CD14-positive monocyte (primary cell): ENCODE results near the gene PDCD7. TPM values are rescaled to one million over a fixed set of nuclear protein-coding genes. Genes with fewer than 3 reads are reported as not detected.
A peak's percentile ranks its signal among the peaks of the same experiment; 100 is the strongest.

Experiments
- DNase-seq, 3 donors: peaks; one replicate each; pipeline ENCODE4 v3.0.0-alpha.2; 2011 to 2022
- H2AFZ ChIP-seq: 2 replicates; pipeline ENCODE4 v1.6.0; 2012; ENCODE audit warnings: mild to moderate bottlenecking, low read depth, low read length, inconsistent platforms; ENCODE audit not compliant: insufficient read depth, poor library complexity, severe bottlenecking
- H3K27ac ChIP-seq, 2 donors: 1 replicate in 1 of 2; 2 replicates in 1 of 2; pipeline ENCODE4 v1.5.1; 2012 to 2013; ENCODE audit warnings: low read length in 2 of 2, control low read depth in 1 of 2, inconsistent platforms in 1 of 2, low read depth in 1 of 2, mild to moderate bottlenecking in 1 of 2
- H3K27me3 ChIP-seq, 2 donors: one replicate each; pipeline versions ENCODE4 v1.6.0 to v1.6.1; 2011 to 2013; ENCODE audit warnings: low read length in 2 of 2; ENCODE audit not compliant: control insufficient read depth in 2 of 2, insufficient read depth in 2 of 2
- H3K36me3 ChIP-seq, 2 donors: replicated peaks in 1 of 2; 1 replicate in 1 of 2; 2 replicates in 1 of 2; pipeline versions ENCODE4 v1.5.1 to v1.6.1; 2012 to 2013; ENCODE audit warnings: low read length in 2 of 2, control low read depth in 1 of 2, inconsistent platforms in 1 of 2, mild to moderate bottlenecking in 1 of 2; ENCODE audit not compliant: insufficient read depth in 2 of 2, control insufficient read depth in 1 of 2
- H3K4me1 ChIP-seq, 2 donors: 1 replicate in 1 of 2; 2 replicates in 1 of 2; pipeline versions ENCODE4 v1.5.1 to v1.6.1; 2012 to 2013; ENCODE audit warnings: low read length in 2 of 2, control low read depth in 1 of 2, inconsistent platforms in 1 of 2, mild to moderate bottlenecking in 1 of 2, moderate library complexity in 1 of 2; ENCODE audit not compliant: insufficient read depth in 2 of 2, control insufficient read depth in 1 of 2
- H3K4me2 ChIP-seq: replicated peaks from 2 replicates; pipeline ENCODE3; 2012; ENCODE audit warnings: low read length, moderate library complexity, mild to moderate bottlenecking; ENCODE audit not compliant: poor library complexity, severe bottlenecking; ENCODE audit errors: extremely low read depth
- H3K4me3 ChIP-seq, 3 experiments: fragments of 200-600 bp in 1 of 3; sonication (generic) in 1 of 3; replicated peaks in 1 of 3; 1 replicate in 2 of 3; 2 replicates in 1 of 3; pipeline ENCODE4 v1.5.1; 2011 to 2013; ENCODE audit warnings: low read length in 3 of 3, mild to moderate bottlenecking in 3 of 3, control low read depth in 2 of 3, low read depth in 2 of 3, inconsistent platforms in 1 of 3, moderate library complexity in 1 of 3
- H3K79me2 ChIP-seq: 2 replicates; pipeline ENCODE4 v1.6.0; 2012; ENCODE audit warnings: mild to moderate bottlenecking, control low read depth, inconsistent platforms, low read length, moderate library complexity; ENCODE audit not compliant: insufficient read depth
- H3K9ac ChIP-seq: 2 replicates; pipeline ENCODE4 v1.6.0; 2017; ENCODE audit warnings: low read length, mild to moderate bottlenecking; ENCODE audit not compliant: insufficient read depth, poor library complexity, severe bottlenecking
- H3K9me3 ChIP-seq, 2 donors: replicated peaks in 1 of 2; 1 replicate in 1 of 2; 2 replicates in 1 of 2; pipeline versions ENCODE4 v1.5.1 to v1.6.1; 2012 to 2013; ENCODE audit warnings: low read length in 2 of 2, control low read depth in 1 of 2; ENCODE audit not compliant: control insufficient read depth in 1 of 2, insufficient read depth in 1 of 2
- H4K20me1 ChIP-seq: 2 replicates; pipeline ENCODE4 v1.6.0; 2012; ENCODE audit warnings: mild to moderate bottlenecking, low read length, control low read depth, moderate library complexity; ENCODE audit not compliant: insufficient read depth
- H3K27ac Mint-ChIP-seq, 7 donors: one replicate each; pipeline ENCODE4 v1.8.0; 2020; ENCODE audit warnings: mild to moderate bottlenecking in 7 of 7, mixed read lengths in 7 of 7, moderate library complexity in 6 of 7, inconsistent platforms in 2 of 7
- H3K27me3 Mint-ChIP-seq, 3 donors: one replicate each; pipeline ENCODE4 v1.8.0; 2021 to 2022; ENCODE audit warnings: low read depth in 3 of 3, mild to moderate bottlenecking in 3 of 3, mixed read lengths in 3 of 3, moderate library complexity in 3 of 3, inconsistent platforms in 1 of 3
- H3K36me3 Mint-ChIP-seq, 2 donors: one replicate each; pipeline ENCODE4 v1.8.0; 2020; ENCODE audit warnings: mixed read lengths in 2 of 2, inconsistent platforms in 1 of 2, mild to moderate bottlenecking in 1 of 2
- H3K4me1 Mint-ChIP-seq: one replicate; pipeline ENCODE4 v1.8.0; 2020; ENCODE audit warnings: mild to moderate bottlenecking, mixed read lengths
- H3K4me3 Mint-ChIP-seq, 2 donors: one replicate each; pipeline ENCODE4 v1.8.0; 2020; ENCODE audit warnings: mild to moderate bottlenecking in 2 of 2, mixed read lengths in 2 of 2, moderate library complexity in 1 of 2
- H3K9me3 Mint-ChIP-seq, 7 donors: one replicate each; pipeline ENCODE4 v1.8.0; 2020 to 2022; ENCODE audit warnings: mixed read lengths in 7 of 7, mild to moderate bottlenecking in 6 of 7, moderate library complexity in 6 of 7, inconsistent platforms in 2 of 7
- CTCF ChIP-seq: fragments of 200-600 bp; IDR thresholded peaks from one replicate; pipeline ENCODE4 v1.8.0; 2022; ENCODE audit warnings: antibody characterized with exemption, mild to moderate bottlenecking
- whole genome bisulfite sequencing: methylation state at CpG from one replicate; pipeline ENCODE4 v1.1.5; 2013; ENCODE audit warnings: missing lambda C conversion rate; ENCODE audit not compliant: insufficient coverage; 5-methylcytosine and 5-hydroxymethylcytosine counted together
- intact Hi-C, 2 donors: fragments of 100-400 bp; cut with micrococcal nuclease; formaldehyde crosslinking; loops; one replicate each; pipeline versions ENCODE4 v1.15.0 to v1.15.1; 2023
- polyA plus RNA-seq, 3 donors: library from polyadenylated mRNA; depleted of rRNA in 1 of 3; unstranded in 2 of 3; stranded (reverse) in 1 of 3; fragments of 300-500 nt in 2 of 3; fragments of >200 nt in 1 of 3; fragmentation: Illumina TruSeq in 2 of 3; gene quantifications; 1 replicate in 2 of 3; 2 replicates in 1 of 3; pipeline ENCODE4 v1.2.3, GENCODE V29; 2012 to 2021

Gene PDCD7
- polyA plus RNA-seq, 3 donors = 3.1 to 6.9 (median 4.7) TPM

DNA sequence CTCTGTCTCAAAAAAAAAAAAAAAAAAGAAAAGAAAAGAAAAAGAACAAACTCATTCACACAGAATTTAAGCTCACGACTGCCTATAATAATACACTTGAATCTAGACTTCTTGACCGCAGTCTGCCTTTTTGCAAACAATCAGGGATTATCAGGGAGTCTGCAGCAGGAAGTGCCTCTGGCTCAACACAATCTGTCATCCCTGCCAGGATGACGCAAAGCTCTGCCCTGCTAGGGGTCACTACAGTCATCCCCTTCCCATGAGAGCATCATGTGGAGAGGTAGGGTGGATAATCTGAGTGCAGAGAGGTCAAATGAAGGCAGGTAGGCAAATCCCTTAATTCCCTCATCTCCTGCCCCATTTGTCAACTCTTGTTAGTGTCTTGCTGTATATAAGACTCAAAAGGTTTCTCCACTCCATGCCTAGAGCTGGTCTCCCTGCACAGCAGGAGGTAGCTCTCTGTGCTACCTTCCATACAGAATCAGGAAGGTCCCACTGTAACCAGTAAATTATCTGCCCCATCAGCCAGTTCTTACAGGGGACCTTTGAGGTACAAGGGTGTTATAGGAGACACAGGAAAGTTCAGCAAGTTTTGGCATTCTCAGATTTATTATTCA, 22.8 kb downstream of the PDCD7 start:
- Mint-ChIP-seq H3K27me3 (no peaks in the 10 kb centered on the region), H3K27ac (peak overlapping the region in 5 of 7 donors; percentile 13 to 81 (median 16)), H3K4me3 (no peak overlapping the region), H3K36me3 (peaks cover 53 to 58% of the 10 kb centered on the region in 2 donors), H3K4me1 (no peaks in the 10 kb centered on the region), H3K9me3 (no peaks in the 10 kb centered on the region)
- Histone ChIP-seq H4K20me1 (no peaks in the 10 kb centered on the region), H3K4me2 (no peak overlapping the region), H3K27me3 (no peaks in the 10 kb centered on the region), H3K79me2 (no peaks in the 10 kb centered on the region), H3K4me3 (no peak overlapping the region), H3K36me3 (peaks cover 30 to 52% of the 10 kb centered on the region in 2 donors), H3K27ac (no peak overlapping the region), H3K9me3 (no peaks in the 10 kb centered on the region), H3K4me1 (no peaks in the 10 kb centered on the region), H3K9ac (no peak overlapping the region), H2AFZ (no peak overlapping the region)
- no peak for DNase-seq
- WGBS = no CpG with 5 or more reads among the region's 3 CpGs
- TF ChIP-seq CTCF = no peak
- intact Hi-C loops = no loop called here

- no peak overlapping the region for H3K4me3 ChIP-seq
- intact Hi-C loops = no loop called here
- WGBS = 100% methylated on average over 2 of the region's 6 CpGs
- no peaks in the 10 kb centered on the region for H3K9me3 Mint-ChIP-seq
- no peaks in the 10 kb centered on the region for H4K20me1 ChIP-seq
- H3K27ac ChIP-seq = no peak overlapping the region
- peaks cover 8 to 9% of the 10 kb centered on the region in 2 donors for H3K4me1 ChIP-seq
- no peaks in the 10 kb centered on the region for H3K27me3 ChIP-seq
- no peak overlapping the region for H3K9ac ChIP-seq
- H2AFZ ChIP-seq = no peak overlapping the region
- H3K4me1 Mint-ChIP-seq = peaks cover 7% of the 10 kb centered on the region
- H3K27me3 Mint-ChIP-seq = peaks cover 0 to 2% (median 0%) of the 10 kb centered on the region in 3 donors
- no peak overlapping the region for H3K4me3 Mint-ChIP-seq
- DNase-seq = no peak
- H3K9me3 ChIP-seq = no peaks in the 10 kb centered on the region
- no peak overlapping the region for H3K4me2 ChIP-seq
- TF ChIP-seq CTCF = no peak
- H3K36me3 Mint-ChIP-seq = peaks cover 42 to 52% of the 10 kb centered on the region in 2 donors
- peak overlapping the region in 1 of 7 donors; percentile 27 for H3K27ac Mint-ChIP-seq
- H3K79me2 ChIP-seq = no peaks in the 10 kb centered on the region
- H3K36me3 ChIP-seq = peaks cover 12 to 43% of the 10 kb centered on the region in 2 donors
Observed at GRCh38 chr15:65106011-65106590, 27.5 kb downstream of the PDCD7 start.
